ENCODE data around the gene RPTOR.

RPTOR gene

DNA sequence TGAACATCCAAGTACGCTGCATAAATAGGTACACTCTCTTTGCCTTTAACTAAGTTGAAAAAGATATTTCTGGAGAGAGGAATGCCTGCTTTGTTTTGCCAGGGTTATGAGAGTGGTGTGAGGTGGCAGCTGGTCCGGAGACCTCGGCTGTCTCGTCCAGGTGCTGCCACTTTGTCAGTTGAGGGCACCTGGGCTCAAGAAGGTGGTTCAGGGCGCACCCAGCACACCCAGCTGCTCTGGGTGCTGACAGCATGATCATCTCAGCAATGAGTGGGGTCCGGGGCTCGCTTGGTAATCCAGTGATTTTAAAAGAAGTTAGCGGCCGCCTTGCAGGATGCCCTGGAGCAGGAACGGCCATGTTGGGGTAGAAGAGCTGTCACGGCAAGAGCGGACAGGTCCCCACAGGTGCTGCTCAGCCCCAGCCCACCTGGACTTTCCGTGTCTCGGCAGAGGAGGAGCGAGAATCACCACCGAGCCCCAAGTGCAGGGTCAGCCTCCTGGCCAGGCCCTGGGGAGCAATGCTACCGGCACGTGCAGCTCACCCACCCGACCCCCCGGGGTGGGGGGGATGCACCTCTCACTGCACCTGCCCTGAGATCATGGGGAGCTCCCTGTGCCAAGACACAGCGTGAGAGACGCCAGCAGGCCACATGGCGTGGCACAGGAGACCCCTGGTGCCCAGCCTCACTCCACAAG lies 379.6 kb downstream of the RPTOR start:
- DNase-seq: no peak

GRCh38 chr17:80924807-80925610 lies 380.4 kb downstream of the RPTOR start:
- DNase-seq: no peak

- no peak for DNase-seq
Measured at GRCh38 chr17:80925688-80926335, 381.2 kb downstream of the RPTOR start.

GRCh38 chr17:80926591-80927250 lies 382.1 kb downstream of the RPTOR start:
- no peak for DNase-seq

GRCh38 chr17:80927791-80928216 lies 383.2 kb downstream of the RPTOR start:
- no peak for DNase-seq

DNA sequence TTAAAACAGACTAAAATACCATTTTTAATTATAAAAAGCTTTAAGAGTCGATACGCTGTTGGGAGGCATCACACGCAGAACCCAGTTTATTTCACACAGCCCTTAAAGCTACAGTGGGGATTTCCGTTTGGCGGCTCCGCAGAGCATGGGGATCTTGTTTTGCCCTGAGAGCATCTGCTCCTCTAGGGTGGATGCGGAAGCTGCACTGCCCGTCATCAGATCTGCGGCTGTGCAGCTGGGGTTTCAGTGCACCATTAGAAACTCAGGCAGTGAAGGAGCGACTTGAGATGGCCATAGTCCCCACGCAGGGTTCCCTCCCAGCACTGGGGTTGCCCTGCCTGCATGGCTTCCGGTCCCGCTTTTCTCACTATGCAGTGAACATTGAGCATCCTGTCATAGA lies 384.8 kb downstream of the RPTOR start:
- no peak for DNase-seq

- DNase-seq: no peak
Measured at GRCh38 chr17:80930335-80931279, 386.0 kb downstream of the RPTOR start.

- DNase-seq: no peak
Measured at GRCh38 chr17:80931421-80932265, 387.0 kb downstream of the RPTOR start.

DNA sequence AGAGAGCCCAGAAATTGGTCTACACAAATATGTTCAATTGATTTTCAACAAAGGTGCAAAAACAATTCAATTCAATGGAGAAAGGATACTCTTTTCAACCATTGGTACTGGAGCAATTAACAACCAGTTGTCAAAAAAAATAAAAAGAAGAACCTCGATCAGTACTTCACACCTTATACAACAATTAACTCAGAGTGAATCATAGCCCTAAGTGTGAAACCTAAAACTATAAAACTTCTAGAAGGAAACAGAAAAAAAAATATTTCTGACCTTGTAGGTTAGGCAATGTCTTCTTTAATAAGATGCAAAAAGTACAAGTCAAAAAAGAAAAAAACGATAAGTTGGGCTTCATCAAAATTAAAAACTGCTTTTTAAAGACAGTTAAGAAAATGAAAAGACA lies 390.9 kb downstream of the RPTOR start:
- DNase-seq: no peak

GRCh38 chr17:80936218-80936617 lies 391.6 kb downstream of the RPTOR start:
- no peak for DNase-seq

GRCh38 chr17:80936723-80937122 lies 392.1 kb downstream of the RPTOR start:
- no peak for DNase-seq

DNA sequence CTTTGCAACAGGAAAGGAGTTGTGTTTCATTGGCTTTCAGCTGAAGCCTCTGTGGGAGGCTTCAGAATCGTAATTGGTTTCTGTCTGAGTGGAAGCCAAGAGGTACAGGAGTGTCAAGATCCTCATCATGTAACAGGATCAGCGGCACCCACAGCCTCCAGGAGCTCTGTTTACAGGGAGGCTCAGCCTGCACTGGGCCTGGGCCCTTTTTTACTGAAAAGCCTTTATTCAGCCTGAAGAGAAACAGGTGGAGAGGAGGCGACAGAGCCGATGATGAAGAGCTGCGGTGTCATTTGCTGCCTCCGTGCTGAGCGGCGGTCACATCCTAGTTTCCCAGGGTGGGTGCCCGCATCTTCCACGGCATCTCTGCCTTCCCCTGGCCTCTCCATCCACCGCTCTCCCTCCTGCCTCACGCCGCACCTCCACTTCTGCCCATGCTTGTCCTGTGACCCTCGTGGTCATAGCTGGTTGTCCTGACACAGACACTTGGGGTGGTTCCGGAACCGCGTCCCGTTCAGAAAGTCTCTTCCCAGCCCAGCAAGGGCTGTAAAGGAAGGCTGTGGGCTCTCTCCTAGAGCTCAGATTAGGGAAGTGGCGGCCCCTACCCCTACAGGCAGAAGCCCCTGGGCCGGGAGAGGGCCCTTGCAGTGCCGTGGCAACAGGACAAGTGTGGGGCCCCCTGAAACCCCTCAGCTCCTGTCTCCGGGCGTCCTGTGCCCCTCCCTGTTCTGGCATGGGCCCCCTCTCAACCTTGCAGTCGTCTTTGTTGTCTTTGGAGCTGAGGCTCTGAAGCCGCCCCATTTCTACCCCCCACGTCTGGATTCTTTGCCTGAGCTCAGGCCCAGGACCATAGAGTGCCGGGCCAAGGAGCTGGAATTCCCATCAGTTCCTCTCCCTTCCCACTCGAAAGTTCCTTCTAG lies 393.1 kb downstream of the RPTOR start:
- DNase-seq: peak in 1 of 2 donors; percentile 36

GRCh38 chr17:80938556-80938955 lies 393.9 kb downstream of the RPTOR start:
- peak; percentile 24 to 91 for DNase-seq

GRCh38 chr17:80939151-80940145 lies 394.8 kb downstream of the RPTOR start:
- no peak for DNase-seq

GRCh38 chr17:80940171-80941123 lies 395.8 kb downstream of the RPTOR start:
- peak in 1 of 2 donors; percentile 23 for DNase-seq

GRCh38 chr17:80941171-80941570 lies 396.5 kb downstream of the RPTOR start:
- no peak for DNase-seq

- no peak for DNase-seq
Measured at GRCh38 chr17:80941743-80942422, 397.2 kb downstream of the RPTOR start.

Measured in inflammatory macrophage treated with lipopolysaccharide for 1 hour (primary cell).